Measurements from ENCODE around the gene MCL1. TPM values are rescaled to one million over a fixed set of nuclear protein-coding genes. Genes with fewer than 3 reads are reported as not detected.
"Not testable (repeated sequence)": the region's sequence is repeated elsewhere in the genome, so short reads cannot be mapped to it uniquely, and the experiment has no call there.

The MCL1 gene
- total and polyA plus RNA-seq, 10 of the 15 experiments (the other 5 are each of a cell fraction or from before 2014, with no cell fraction given), result 18.1 to 148 (median 86.4) TPM

GRCh38 chr1:150606463-150607142, 27.2 kb upstream of the MCL1 start (continued):
- TF ChIP-seq ZNF687 (IDR thresholded peaks at IDR 0.05) (no peak), ZNF622 (IDR thresholded peaks at IDR 0.05) (no peak), MYB (IDR thresholded peaks at IDR 0.05; ENCODE audit: borderline replicate concordance, low read depth, low read length) (no peak)

GRCh38 chr1:150605451-150605731, 26.0 kb upstream of the MCL1 start:
- in situ Hi-C loops (cut with MboI); RAD21 ChIA-PET (ENCODE audit: unreplicated experiment); H3K4me1 ChIP-seq (ENCODE audit: control insufficient read depth, insufficient read depth, low read length); ATAC-seq; H2AFZ ChIP-seq (ENCODE audit: control insufficient read depth, low read depth, low read length); H3K9ac ChIP-seq (ENCODE audit: control insufficient read depth, insufficient read depth, low read length); CTCF ChIA-PET; H3K9me3 ChIP-seq (replicated peaks; ENCODE audit: control insufficient read depth, insufficient read depth, low read length); FAIRE-seq; H3K27me3 ChIP-seq (replicated peaks in 1 of 2; ENCODE audit: control insufficient read depth in 2 of 2, insufficient read depth in 2 of 2, low read length in 1 of 2); intact Hi-C loops (cut with micrococcal nuclease; ENCODE audit: unreplicated experiment); H4K20me1 ChIP-seq (ENCODE audit: control insufficient read depth, insufficient read depth); H3K79me2 ChIP-seq (ENCODE audit: control insufficient read depth, insufficient read depth, low read length); H3K4me2 ChIP-seq (ENCODE audit: control insufficient read depth, insufficient read depth); BruUV-seq (replicated peaks); H3K4me3 ChIP-seq; H3K27ac ChIP-seq (ENCODE audit: control insufficient read depth, insufficient read depth); H3K36me3 ChIP-seq (ENCODE audit: control insufficient read depth in 2 of 2, insufficient read depth in 2 of 2, low read length in 1 of 2); DNase-seq (ENCODE audit: low read depth, low spot score): not testable (repeated sequence)
- POLR2A ChIA-PET, result interaction anchor here (1.0 to 2.2 kb wide), 2 partner anchors 12 to 26 kb away, joined by 4 to 7 read pairs; partner anchors contain the start of gene MCL1
- WGBS (ENCODE audit: insufficient coverage, insufficient replicate concordance, low lambda C conversion rate, missing lambda C conversion rate), result 88% methylated on average over 3 of the region's 3 CpGs
- SMC1A ChIA-PET (ENCODE audit: uncharacterized antibody, unreplicated experiment), result interaction anchor here (0.6 kb wide), 1 partner anchor 77 kb away, joined by 5 read pairs; no protein-coding TSS in a partner anchor
